ENCODE data around the gene SNTG2.

DNA sequence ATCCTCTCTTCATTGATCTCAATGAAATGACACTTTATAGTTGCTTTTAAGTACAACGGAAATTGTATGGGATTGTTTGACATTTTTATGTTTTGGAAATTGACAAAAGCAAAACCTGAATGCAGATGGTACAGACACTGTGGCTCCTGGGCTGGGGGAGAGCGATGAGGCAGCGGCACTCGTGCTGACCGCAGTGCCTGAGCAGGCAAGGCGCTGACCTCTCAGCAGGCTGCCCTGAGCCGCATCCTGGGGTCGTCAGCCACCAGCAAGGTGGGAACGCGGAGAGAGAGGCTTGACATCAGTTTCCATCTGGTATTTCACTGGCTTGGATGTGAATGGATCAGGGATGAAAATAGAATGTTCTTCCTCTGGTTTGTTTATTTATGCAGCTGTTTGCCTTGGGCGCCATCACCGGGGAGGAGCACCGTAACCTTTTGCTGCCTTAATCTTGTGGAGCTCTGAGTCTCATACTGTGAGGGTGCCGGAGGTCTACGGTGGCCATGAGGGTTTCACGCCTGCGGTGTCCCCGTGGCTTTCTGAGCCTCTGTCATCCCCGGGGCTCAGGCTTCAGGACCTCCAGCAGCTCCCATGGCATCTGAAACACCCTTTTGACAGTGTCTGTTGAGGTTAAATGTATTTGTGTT lies 367.8 kb downstream of the SNTG2 start:
- TF ChIP-seq, protein P1, sequence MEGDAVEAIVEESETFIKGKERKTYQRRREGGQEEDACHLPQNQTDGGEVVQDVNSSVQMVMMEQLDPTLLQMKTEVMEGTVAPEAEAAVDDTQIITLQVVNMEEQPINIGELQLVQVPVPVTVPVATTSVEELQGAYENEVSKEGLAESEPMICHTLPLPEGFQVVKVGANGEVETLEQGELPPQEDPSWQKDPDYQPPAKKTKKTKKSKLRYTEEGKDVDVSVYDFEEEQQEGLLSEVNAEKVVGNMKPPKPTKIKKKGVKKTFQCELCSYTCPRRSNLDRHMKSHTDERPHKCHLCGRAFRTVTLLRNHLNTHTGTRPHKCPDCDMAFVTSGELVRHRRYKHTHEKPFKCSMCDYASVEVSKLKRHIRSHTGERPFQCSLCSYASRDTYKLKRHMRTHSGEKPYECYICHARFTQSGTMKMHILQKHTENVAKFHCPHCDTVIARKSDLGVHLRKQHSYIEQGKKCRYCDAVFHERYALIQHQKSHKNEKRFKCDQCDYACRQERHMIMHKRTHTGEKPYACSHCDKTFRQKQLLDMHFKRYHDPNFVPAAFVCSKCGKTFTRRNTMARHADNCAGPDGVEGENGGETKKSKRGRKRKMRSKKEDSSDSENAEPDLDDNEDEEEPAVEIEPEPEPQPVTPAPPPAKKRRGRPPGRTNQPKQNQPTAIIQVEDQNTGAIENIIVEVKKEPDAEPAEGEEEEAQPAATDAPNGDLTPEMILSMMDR (IDR thresholded peaks at IDR 0.05): no peak
- TF ChIP-seq POLR2A (IDR thresholded peaks at IDR 0.05): no peak

Data from esophagus squamous epithelium (tissue), 4 donors.